ENCODE results near the gene NUMB.

The NUMB gene

DNA sequence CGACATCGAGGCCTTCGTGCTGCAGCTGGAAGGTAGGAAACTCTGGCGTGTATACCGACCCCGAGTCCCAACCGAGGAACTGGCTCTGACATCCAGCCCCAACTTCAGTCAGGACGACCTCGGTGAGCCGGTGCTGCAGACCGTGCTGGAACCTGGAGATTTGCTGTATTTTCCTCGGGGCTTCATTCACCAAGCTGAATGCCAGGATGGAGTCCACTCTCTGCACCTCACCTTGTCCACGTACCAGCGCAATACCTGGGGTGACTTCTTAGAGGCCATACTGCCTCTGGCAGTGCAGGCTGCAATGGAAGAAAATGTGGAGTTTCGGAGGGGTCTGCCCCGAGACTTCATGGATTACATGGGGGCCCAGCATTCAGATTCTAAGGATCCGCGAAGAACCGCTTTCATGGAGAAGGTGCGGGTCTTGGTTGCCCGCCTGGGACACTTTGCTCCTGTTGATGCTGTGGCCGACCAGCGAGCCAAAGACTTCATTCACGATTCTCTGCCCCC, 33.8 kb upstream of the NUMB start:
- no peak for DNase-seq (ENCODE audit: low spot score)
- TF ChIP-seq, protein P1, sequence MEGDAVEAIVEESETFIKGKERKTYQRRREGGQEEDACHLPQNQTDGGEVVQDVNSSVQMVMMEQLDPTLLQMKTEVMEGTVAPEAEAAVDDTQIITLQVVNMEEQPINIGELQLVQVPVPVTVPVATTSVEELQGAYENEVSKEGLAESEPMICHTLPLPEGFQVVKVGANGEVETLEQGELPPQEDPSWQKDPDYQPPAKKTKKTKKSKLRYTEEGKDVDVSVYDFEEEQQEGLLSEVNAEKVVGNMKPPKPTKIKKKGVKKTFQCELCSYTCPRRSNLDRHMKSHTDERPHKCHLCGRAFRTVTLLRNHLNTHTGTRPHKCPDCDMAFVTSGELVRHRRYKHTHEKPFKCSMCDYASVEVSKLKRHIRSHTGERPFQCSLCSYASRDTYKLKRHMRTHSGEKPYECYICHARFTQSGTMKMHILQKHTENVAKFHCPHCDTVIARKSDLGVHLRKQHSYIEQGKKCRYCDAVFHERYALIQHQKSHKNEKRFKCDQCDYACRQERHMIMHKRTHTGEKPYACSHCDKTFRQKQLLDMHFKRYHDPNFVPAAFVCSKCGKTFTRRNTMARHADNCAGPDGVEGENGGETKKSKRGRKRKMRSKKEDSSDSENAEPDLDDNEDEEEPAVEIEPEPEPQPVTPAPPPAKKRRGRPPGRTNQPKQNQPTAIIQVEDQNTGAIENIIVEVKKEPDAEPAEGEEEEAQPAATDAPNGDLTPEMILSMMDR (IDR thresholded peaks at IDR 0.05; ENCODE audit: extremely low read depth, insufficient read depth, missing control alignments) = no peak
- in situ Hi-C loops (cut with MboI; ENCODE audit: low pct_unique_long_range_greater_than_20kb, low sequenced_read_pairs, unreplicated experiment) = no loop called here

DNA sequence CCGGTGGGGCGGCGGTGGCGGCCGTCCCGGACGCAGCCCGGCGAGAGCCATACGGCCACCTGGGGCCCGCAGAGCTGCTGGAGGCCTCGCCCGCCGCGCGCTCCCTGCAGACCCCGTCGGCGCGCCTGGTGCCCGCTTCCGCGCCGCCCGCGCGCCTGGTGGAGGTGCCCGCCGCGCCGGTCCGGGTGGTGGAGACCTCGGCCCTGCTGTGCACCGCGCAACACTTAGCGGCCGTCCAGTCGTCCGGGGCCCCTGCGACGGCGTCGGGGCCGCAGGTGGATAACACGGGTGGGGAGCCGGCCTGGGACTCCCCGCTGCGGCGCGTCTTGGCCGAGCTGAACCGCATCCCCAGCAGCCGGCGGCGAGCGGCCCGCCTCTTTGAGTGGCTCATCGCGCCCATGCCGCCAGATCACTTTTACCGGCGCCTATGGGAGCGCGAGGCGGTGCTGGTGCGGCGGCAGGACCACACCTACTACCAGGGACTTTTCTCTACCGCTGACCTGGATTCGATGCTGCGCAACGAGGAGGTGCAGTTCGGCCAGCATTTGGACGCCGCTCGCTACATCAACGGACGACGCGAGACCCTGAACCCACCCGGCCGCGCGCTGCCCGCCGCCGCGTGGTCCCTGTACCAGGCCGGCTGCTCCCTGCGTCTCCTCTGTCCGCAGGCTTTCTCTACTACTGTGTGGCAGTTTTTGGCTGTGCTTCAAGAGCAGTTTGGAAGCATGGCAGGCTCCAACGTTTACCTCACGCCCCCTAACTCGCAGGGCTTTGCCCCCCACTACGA, 33.1 kb upstream of the NUMB start:
- TF ChIP-seq, protein P1 (IDR thresholded peaks at IDR 0.05; ENCODE audit: extremely low read depth, insufficient read depth, missing control alignments) = no peak
- peak; percentile 87 for DNase-seq (ENCODE audit: low spot score)
- in situ Hi-C loops (cut with MboI; ENCODE audit: low pct_unique_long_range_greater_than_20kb, low sequenced_read_pairs, unreplicated experiment) = no loop called here

DNA sequence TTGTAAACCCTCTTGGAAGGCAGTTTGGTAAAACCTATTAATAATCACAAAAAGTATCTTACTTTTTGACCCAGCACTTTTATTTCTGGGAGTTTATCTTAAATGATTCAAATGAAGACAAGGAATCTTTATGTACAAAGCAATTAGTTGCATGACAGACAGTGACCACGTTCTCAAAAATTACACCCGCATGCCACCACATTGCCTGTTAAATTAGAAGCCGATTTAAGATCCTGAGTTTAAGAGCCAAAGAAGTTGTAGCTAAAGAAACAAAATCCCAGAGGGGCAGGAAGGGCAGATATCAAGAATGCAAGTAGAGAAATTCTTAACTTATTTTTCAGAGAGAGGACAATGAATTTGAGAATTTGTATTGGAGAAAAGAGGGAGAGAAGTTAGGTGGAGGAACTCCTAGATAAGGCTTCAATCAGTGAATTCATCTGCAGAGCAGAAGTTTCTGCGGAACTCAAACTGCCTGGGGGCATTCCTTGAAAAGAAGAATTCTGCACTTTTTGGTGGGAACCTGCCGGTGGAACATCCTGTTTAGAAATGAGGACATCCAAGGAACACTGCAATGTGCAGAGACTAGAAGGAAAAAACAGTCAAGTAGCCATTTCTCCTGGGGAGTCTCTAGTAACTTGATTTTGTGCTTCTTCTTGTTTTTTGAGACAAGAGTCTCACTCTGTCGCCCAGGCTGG, 31.3 kb upstream of the NUMB start:
- TF ChIP-seq, protein P1 (IDR thresholded peaks at IDR 0.05; ENCODE audit: extremely low read depth, insufficient read depth, missing control alignments) = no peak
- no peak for DNase-seq (ENCODE audit: low spot score)
- in situ Hi-C loops (cut with MboI; ENCODE audit: low pct_unique_long_range_greater_than_20kb, low sequenced_read_pairs, unreplicated experiment) = no loop called here

DNA sequence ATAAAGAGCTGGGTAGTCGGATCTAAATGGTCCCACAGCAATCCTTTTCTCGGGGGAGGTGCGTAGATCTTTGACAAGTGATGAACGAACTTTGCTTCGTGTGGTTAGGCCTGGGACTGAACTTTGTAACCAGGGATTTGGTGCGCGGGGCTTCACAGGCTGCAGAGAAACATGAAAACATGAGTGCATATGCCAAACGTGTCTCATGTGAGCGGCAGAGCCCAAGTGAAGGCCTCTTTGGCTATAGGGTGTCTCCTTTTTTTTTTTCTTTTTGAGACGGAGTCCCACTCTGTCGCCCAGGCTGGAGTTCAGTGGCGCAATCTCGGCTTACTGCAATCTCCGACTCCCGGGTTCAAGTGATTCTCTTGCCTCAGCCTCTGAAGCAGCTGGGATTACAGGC, 20.3 kb upstream of the NUMB start:
- TF ChIP-seq, protein P1 (IDR thresholded peaks at IDR 0.05; ENCODE audit: extremely low read depth, insufficient read depth, missing control alignments) = no peak
- DNase-seq (ENCODE audit: low spot score) = no peak
- in situ Hi-C loops (cut with MboI; ENCODE audit: low pct_unique_long_range_greater_than_20kb, low sequenced_read_pairs, unreplicated experiment) = loop anchor here (10.0 kb wide), 1 partner anchor 434 kb away; no protein-coding TSS in a partner anchor

DNA sequence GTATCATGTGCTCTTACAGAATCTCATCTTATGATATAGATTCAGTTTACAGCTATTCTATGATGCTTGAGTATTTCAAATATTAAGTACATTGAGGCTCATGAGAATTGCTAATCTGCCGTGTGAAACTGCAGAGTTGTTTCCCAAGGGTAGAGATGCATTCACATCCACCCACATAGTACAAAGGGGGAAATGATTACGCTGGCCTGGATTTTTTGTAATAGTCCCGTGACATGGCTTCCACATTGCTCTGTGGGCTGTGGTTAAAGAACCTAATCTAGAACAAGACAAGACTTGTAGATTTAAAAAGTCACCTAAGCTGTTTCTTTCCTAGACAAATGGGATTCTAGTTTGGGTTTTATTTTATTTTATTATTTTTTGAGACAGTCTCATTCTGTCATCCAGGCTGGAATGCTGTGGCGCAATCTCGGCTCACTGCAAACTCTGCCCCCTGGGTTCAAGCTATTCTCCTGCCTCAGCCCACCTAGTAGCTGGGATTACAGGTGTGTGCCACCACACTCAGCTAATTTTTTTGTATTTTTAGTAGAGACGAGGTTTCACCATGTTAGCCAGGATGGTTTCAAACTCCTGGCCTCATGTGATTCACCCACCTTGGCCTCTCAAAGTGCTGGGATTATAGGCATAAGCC, 19.4 kb upstream of the NUMB start:
- peak; percentile 78 for DNase-seq (ENCODE audit: low spot score)
- in situ Hi-C loops (cut with MboI; ENCODE audit: low pct_unique_long_range_greater_than_20kb, low sequenced_read_pairs, unreplicated experiment) = loop anchor here (10.0 kb wide), 1 partner anchor 433 kb away; no protein-coding TSS in a partner anchor
- TF ChIP-seq, protein P1 (IDR thresholded peaks at IDR 0.05; ENCODE audit: extremely low read depth, insufficient read depth, missing control alignments) = no peak

DNA sequence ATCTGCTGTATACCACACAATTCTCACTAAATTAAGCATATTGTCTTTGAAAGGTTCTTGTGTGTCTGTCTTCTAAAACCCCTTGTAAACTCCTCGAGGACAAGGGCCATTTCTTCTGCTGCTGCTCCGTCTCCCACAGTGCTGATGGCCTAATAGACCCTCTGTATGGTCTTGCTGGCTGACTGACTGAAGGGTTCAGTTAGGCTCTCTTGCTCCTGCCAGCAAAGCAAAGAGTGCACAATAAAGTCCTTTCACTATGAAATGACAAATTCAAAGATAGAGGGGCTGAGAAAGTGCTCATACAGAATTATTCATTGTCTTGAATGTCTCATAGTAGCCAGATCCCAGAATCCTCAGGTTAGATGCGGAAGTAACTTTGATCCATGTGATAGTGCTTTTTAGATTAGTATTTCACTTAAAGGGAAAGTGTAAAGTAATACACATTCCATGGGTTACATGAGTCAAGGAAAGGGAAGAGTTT, 18.1 kb upstream of the NUMB start:
- no peak for DNase-seq (ENCODE audit: low spot score)
- TF ChIP-seq, protein P1 (IDR thresholded peaks at IDR 0.05; ENCODE audit: extremely low read depth, insufficient read depth, missing control alignments) = no peak
- in situ Hi-C loops (cut with MboI; ENCODE audit: low pct_unique_long_range_greater_than_20kb, low sequenced_read_pairs, unreplicated experiment) = loop anchor here (10.0 kb wide), 1 partner anchor 432 kb away; no protein-coding TSS in a partner anchor

Measured in GM13977 (cell line).